GM12801 (cell line): Measurements from ENCODE around the gene GEMIN7.

ENCODE experiments used
- TF ChIP-seq, protein P1 (sequence below): IDR thresholded peaks from one replicate; pipeline ENCODE4 v1.5.1; 2011; ENCODE audit warnings: control low read depth; ENCODE audit not compliant: insufficient read length; ENCODE audit errors: extremely low read depth

GEMIN7 gene

GRCh38 chr19:45066921-45067661 is 12.0 kb upstream of the GEMIN7 start:
- TF ChIP-seq, protein P1, sequence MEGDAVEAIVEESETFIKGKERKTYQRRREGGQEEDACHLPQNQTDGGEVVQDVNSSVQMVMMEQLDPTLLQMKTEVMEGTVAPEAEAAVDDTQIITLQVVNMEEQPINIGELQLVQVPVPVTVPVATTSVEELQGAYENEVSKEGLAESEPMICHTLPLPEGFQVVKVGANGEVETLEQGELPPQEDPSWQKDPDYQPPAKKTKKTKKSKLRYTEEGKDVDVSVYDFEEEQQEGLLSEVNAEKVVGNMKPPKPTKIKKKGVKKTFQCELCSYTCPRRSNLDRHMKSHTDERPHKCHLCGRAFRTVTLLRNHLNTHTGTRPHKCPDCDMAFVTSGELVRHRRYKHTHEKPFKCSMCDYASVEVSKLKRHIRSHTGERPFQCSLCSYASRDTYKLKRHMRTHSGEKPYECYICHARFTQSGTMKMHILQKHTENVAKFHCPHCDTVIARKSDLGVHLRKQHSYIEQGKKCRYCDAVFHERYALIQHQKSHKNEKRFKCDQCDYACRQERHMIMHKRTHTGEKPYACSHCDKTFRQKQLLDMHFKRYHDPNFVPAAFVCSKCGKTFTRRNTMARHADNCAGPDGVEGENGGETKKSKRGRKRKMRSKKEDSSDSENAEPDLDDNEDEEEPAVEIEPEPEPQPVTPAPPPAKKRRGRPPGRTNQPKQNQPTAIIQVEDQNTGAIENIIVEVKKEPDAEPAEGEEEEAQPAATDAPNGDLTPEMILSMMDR: no peak

DNA sequence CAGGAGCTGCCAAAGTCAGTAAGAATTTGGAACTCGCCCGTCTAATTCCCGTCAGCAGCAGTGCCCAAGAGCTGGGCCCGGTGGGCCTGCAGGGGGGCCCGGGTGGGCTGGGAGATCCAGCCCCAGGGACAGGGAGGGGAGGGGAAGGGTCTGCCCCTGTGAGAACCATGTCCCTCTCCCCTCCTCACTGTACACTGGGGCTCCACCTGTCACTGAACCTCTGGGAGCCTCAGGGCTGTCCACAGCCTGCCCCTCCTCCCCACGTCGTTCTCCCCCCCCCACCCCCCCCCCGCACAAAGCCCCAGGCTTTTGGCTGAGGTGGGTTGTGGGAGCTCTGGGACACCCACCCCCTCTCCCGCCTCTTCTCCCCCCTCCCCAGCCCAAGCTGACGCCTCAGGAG is 11.0 kb upstream of the GEMIN7 start:
- TF ChIP-seq, protein P1: no peak

GRCh38 chr19:45069056-45069455 is 10.0 kb upstream of the GEMIN7 start:
- TF ChIP-seq, protein P1: no peak

GRCh38 chr19:45070214-45070613 is 8.8 kb upstream of the GEMIN7 start:
- TF ChIP-seq, protein P1: no peak

DNA sequence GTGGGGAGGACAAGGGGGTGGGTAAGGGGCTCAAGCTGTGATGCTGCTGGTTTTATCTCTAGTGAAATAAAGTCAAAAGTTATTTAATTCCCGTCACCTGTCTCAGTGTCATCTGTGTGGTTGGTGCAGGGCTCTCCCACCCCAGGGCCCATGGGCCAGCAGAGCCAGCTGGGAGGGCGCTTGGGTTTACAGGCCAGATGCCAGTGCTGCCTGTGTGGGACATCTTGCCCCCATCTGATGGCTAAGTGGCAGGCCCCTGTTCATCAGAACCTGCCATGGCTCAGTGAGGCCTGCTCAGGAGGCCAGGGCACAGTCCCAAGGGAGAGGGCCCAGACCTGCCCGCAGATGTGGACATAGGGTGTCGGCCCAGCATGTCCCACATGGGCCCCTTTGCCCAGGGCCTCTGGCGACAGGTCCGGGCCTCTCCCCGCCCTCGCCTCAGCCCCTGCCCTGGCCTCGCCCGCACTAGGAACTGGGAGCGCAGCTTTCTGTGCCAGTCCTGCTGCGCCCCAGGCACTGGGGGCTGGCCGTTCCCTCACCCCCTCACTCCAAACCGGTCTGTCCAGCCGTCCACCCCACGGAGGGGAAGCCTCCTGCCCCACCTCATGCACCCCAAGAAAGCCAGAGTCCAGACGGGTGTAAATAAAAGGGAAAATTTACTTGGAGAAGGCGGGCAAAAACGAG is 8.1 kb upstream of the GEMIN7 start:
- TF ChIP-seq, protein P1: no peak

DNA sequence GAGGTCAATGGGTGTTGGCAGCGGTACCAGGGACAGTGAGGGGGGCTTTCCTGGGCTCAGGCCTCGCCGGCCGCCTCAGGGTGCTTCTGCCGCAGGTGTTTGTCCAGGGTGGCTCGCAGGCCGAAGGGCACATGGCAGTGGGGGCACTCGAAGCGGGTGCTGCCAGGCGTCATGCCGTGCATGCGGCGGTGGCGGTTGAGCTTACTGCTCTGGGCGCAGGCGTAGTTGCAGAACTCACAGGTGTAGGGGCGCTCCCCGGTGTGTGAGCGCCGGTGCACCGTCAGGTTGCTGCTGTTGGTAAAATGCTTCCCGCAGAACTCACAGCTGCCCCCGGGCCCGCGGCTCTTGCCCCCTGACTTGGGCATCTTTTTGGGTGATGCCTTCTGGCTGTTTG is 7.5 kb upstream of the GEMIN7 start:
- TF ChIP-seq, protein P1: no peak

- TF ChIP-seq, protein P1: no peak
Measured at GRCh38 chr19:45071969-45072790, 6.9 kb upstream of the GEMIN7 start.
